KOPT-K1 (cell line): ENCODE data around the gene FAM120A.

Experiments used
- H3K27ac ChIP-seq: fragments of 200-600 bp; sonication (generic); 2 replicates; pipeline ENCODE4 v1.5.1; 2016; ENCODE audit warnings: antibody characterized with exemption, mild to moderate bottlenecking, low read depth, low read length; ENCODE audit not compliant: poor library complexity, severe bottlenecking
- H3K36me3 ChIP-seq: fragments of 200-600 bp; sonication (generic); 2 replicates; pipeline ENCODE4 v1.5.1; 2017; ENCODE audit warnings: antibody characterized with exemption, mild to moderate bottlenecking, low read length, moderate library complexity; ENCODE audit not compliant: insufficient read depth
- H3K9me3 ChIP-seq: fragments of 200-600 bp; sonication (generic); 2 replicates; pipeline ENCODE4 v1.5.1; 2017; ENCODE audit warnings: antibody characterized with exemption, low read length, mild to moderate bottlenecking; ENCODE audit not compliant: insufficient read depth, poor library complexity, severe bottlenecking

FAM120A gene

DNA sequence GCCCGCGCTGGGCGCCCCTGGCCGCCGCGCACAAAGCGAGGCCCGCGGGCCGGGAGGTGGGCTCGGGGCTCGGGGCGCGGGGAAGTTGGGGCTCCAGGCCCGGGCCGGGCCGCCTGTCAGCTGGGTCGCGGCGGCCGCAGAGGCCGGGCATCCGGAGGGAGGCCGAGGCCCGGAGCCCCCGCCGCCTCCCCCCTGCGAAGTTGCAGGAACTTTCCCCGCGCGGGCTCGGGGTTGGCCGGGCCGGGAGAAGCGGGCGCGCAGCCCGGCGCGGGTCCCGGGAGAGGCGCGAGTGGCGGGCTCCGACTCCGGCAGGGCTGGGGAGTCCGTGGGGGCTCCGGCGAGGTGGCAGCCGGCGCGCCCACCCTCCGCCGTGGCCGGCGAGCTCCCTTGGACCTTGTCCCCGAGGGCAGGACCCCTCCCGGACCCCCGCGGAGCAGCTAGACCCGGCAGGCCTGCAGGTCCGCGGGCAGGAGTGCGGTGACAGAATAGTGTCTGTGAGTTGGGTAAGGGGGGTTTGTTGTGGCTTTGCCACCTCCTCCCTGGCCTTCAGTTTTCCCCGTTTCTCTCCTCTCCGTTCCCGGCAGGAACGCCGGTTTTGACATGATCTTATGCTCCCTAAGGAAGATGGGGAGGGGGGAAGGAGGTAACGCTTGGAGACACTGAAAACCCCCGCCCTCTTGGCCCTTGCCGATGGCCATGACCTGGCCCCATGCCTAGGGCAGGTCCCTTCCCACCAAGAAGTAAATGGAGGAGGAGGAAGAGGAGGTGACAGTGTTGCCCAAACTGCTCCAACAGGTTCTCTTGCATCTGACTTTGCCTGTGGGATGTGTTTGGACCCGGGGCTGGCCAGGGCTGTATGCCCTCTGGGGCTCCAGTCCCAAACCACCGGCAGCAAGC is 125.8 kb downstream of the FAM120A start:
- H3K36me3 ChIP-seq = no peaks in the 10 kb centered on the region
- H3K27ac ChIP-seq = peak overlapping the region; percentile 57
- no peaks in the 10 kb centered on the region for H3K9me3 ChIP-seq

DNA sequence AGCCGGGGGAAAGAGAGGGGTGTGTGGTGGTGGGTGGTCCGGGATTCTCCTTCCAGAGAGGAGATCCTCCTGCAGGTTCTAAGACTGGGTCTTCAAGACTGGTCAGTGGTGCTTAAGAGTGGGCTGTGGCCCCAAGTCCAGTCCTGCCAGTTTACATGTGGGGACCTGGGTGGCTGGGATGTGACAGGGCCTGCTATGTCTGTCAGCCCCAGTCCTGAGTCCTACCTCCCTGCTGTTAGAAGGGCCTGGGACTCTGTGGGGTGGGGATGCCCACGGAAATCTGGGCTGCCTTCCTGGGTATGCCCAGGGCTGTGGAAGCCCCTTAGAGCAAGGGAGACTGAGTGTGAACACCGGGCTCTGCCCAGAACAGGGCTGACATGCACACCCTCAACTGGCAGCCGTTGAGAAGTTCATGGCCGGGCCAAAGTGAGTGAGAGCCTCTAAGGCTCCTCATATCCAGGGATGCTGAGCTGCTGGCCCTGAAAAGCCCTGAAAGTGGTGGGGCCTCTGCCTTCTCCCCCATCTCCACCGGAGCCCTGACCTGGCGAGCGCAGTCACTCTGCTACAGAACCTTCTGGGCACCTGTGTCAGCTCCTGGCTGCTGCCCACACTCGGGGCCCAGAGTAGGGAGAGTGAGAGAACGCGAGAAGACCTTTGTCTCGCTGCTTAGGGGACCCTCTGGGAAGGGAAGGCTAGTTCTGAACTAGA is 126.6 kb downstream of the FAM120A start:
- peak overlapping the region; percentile 57 for H3K27ac ChIP-seq
- H3K36me3 ChIP-seq = no peaks in the 10 kb centered on the region
- no peaks in the 10 kb centered on the region for H3K9me3 ChIP-seq

DNA sequence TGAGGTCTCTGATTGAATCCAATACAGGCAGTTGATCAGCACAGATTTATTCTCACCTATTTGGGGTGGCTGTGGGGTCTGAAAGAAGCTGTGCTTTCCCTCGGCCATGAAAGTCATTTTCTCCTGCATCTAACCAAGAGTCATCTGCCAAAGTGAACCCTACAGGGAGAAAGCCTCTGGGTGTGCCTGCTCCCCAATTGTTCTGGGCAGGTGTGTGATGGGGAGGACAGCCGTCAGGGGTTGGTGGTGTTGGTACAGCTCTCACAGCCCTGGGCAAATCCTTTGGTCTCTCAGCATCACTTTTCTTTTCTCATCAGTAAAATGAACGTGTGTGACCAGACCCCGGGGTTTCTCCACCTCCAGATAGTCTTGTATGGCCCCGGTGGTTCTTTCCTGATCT is 127.4 kb downstream of the FAM120A start:
- no peaks in the 10 kb centered on the region for H3K9me3 ChIP-seq
- H3K27ac ChIP-seq = no peak overlapping the region
- no peaks in the 10 kb centered on the region for H3K36me3 ChIP-seq

DNA sequence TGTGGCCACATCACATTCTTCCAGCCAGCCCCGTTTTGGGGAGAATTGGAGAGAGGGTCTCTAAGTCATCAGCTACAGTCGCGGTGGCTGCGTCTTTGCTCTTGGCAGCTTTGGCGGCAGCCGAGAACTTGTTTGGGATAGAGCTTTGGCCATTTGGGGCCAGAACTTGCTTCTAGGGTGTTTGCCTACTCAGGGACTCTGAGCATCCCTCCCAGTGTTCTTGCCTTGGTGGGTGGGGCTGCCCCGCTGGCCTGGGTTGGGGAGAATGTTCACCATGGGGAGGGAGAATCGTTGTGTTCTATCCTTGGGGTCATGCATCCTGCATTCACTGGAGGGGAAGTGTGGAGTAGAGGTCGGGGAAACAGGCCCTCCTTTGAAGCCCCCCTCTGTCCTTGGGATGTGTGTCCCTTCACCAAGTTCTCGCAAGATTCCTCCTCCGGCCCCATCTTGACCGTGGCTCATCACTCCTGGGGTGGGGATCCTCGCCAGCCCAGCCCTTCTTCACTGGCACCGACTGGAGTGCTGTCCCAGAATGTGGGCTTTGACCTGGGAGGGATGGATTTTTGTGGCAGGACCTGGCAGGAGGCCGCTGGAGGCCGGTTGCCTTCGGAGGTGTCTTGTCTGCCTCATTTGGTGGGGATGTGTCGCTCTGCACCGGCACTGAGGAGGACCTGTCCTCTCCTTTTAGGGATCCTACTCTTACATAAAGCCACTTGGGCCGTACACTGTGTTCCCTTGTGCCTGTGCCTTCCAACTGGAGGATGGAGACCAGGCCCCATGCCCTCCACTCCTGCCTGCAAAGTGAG is 128.4 kb downstream of the FAM120A start:
- peaks cover 4% of the 10 kb centered on the region for H3K9me3 ChIP-seq
- no peak overlapping the region for H3K27ac ChIP-seq
- H3K36me3 ChIP-seq = no peaks in the 10 kb centered on the region

DNA sequence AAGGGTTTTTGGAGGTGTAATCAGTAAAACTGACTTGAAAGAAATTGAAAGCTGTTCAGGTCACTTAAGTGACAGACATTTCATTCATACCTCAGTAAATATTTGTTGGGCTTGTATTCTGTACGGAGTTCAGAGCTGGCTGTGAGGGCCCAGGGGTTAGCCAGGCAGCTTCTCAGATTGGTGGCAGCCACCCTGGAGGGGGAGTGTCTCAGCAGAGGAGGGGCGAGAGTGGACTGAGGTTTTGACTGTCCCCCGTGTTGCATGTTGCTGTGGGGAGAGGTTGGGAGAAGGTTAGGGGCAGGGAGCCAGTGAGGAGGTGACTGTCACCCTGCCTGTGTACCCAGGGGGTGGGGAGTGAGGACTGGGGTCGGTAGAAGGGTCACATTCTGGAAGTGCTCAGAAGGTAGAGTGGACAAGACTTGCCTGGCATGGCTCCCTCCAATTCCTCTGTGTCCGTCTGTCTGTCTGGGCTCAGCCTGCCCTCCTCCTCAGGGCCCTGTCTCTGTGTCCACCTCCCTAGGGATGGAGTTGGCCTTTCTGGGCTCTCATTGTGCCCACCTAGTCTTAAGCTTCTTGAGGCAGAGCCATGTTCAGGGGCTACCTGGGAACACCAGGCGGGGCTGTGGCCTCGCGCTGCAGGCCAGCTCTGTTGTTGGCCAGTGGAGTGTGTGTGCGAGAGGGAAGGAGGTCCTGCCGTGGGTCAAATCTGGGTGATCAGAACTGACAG is 129.3 kb downstream of the FAM120A start:
- no peak overlapping the region for H3K27ac ChIP-seq
- no peaks in the 10 kb centered on the region for H3K36me3 ChIP-seq
- H3K9me3 ChIP-seq = peaks cover 9% of the 10 kb centered on the region

DNA sequence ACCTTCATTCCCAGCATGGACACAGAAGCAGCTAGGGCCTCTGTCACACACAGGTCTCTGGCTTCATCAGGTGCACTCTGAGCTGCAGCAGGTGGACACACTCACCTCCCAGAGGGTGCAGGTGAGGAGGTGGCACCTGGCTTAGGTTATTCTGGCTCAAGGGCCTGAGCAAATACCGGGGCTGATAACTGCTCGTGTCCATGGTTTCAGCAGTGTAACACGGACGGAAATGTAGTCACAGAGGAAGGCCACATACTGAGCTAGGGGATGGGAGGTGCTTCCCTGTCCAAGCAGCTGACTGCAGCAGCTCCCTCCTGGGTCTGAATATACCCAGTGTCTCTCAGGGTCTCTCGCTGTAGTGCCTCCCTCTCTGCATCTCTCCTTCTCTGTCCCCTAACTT is 130.6 kb downstream of the FAM120A start:
- Histone ChIP-seq H3K36me3 (no peaks in the 10 kb centered on the region), H3K27ac (no peak overlapping the region), H3K9me3 (peaks cover 9% of the 10 kb centered on the region)

- Histone ChIP-seq H3K9me3 (peaks cover 9% of the 10 kb centered on the region), H3K36me3 (no peaks in the 10 kb centered on the region), H3K27ac (no peak overlapping the region)
Observed at GRCh38 chr9:93582550-93582949, 131.1 kb downstream of the FAM120A start.

DNA sequence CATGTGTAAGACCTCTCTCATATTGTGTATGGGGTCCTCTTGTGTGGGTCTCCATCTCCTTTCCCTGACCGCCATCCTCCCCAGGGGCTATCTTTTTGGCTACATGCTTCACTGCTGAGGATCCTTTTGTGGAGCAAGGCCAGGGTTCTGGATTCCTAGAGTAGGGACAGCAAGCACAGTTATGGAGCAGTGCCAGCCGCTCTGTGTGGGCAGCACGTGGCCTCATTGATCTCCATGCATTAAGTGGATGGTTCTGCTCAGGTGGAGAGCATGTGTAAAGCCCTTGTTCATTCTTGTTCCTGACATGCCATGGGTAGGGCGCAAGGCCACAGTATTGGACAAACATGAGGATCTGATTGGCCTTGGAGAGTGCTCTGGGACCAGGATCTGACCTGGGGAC is 133.8 kb downstream of the FAM120A start:
- Histone ChIP-seq H3K9me3 (peaks cover 9% of the 10 kb centered on the region), H3K36me3 (no peaks in the 10 kb centered on the region), H3K27ac (no peak overlapping the region)

DNA sequence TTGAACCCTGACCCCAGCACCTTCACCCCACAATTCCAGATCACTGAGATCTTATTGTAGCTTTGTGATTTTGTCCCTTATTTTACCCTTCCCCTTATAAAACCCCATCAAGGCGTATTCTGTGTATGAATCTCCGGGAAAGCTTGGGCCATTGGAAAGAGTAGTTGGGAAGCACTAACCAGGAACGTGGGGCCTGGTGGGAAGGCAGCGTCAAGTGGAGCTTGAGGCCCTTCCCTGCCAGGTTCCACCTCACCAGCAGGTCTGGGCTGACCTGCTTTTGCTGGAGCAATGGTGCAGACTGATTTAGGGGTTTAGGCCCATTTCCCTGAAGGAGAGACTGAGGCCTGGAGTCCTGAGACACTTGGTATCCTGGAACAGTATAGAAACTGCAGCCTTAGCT is 134.2 kb downstream of the FAM120A start:
- no peak overlapping the region for H3K27ac ChIP-seq
- H3K36me3 ChIP-seq = no peaks in the 10 kb centered on the region

GRCh38 chr9:93586290-93587057 is 135.0 kb downstream of the FAM120A start:
- Histone ChIP-seq H3K36me3 (no peaks in the 10 kb centered on the region), H3K27ac (no peak overlapping the region), H3K9me3 (peaks cover 9% of the 10 kb centered on the region)

More for the DNA sequence above, 134.2 kb downstream of the FAM120A start:
- peaks cover 9% of the 10 kb centered on the region for H3K9me3 ChIP-seq

DNA sequence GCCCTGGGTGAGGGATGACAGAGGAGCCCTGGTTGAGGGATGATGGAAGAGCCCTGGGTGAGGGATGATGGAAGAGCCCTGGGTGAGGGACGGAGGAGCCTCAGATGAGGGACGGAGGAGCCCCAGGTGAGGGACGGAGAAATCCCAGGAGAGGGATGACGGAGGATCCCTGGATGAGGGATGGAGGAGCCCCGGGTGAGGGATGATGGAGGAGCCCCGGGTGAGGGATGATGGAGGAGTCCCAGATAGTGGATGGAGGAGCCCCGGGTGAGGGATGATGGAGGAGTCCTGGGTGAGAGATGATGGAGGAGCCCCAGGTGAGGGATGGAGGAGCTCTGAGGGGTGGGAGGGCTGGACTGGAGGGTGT is 135.8 kb downstream of the FAM120A start:
- Histone ChIP-seq H3K9me3 (peaks cover 9% of the 10 kb centered on the region), H3K36me3 (no peaks in the 10 kb centered on the region), H3K27ac (no peak overlapping the region)

- Histone ChIP-seq H3K27ac (no peak overlapping the region), H3K9me3 (peaks cover 9% of the 10 kb centered on the region), H3K36me3 (no peaks in the 10 kb centered on the region)
Observed at GRCh38 chr9:93587651-93588347, 136.3 kb downstream of the FAM120A start.

DNA sequence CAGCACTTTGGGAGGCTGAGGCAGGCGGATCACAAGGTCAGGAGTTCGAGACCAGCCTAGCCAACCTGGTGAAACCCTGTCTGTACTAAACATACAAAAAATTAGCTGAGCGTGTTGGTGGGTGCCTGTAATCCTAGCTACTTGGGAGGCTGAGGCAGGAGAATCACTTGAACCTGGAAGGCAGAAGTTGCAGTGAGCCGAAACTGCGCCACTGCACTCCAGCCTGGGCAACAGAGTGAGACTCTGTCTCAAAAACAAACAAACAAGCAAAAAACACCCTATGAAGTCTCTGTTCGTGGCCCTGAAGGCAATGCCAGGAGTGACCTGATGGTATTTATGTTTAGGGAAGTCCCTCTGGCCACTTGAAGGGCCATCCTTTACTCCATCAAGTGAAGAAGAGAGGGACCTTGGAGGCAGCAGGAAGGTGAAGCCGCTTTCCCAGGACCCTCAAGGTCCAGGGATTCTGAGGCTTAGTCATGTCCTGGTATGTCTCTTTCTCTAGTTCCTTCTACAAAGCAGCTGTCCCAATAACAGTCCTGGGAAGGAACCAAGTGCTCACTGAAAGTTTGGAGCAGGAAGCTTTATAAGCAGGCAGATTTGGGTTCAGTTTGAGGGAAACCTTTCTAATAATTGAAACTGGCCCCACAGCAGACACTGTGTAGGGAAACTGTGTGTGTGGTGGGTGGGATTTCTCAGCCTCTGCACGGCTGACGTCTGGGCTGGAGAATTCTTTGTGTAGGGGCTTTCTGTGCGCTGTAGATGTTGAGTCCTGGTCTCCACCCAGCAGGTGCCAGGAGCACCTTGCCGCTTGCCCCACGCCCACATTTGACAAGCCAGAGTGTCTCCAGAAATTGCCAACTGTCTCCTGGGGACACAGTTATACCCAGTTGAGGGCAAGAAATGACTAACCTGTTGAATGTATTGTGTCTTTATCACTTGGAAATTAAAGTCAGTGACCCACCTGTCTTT is 137.4 kb downstream of the FAM120A start:
- Histone ChIP-seq H3K9me3 (peaks cover 9% of the 10 kb centered on the region), H3K27ac (no peak overlapping the region), H3K36me3 (no peaks in the 10 kb centered on the region)
